Right lobe of liver (tissue), 6 donors: ENCODE data around the gene MYT1. TPM values are rescaled to one million over a fixed set of nuclear protein-coding genes. Genes with fewer than 3 reads are reported as not detected.

ENCODE experiments used
- ATAC-seq, 4 donors: fragments of 200-7000 bp; cut with Tn5 transposase; one replicate each; pipeline ENCODE4 v1.9.1; 2020; ENCODE audit warnings: mild to moderate bottlenecking in 4 of 4, moderate library complexity in 4 of 4
- DNase-seq, 3 donors: peaks; one replicate each; pipeline ENCODE4 v3.0.0-alpha.2; 2020
- H3K27ac ChIP-seq, 3 donors: fragments of 200-600 bp; one replicate each; pipeline ENCODE4 v1.8.0; 2022
- H3K27me3 ChIP-seq, 2 donors: fragments of 200-600 bp; one replicate each; pipeline ENCODE4 v1.8.0; 2022
- H3K36me3 ChIP-seq, 4 donors: fragments of 200-600 bp; sonication (generic) in 1 of 4; one replicate each; pipeline versions ENCODE4 v1.5.1 to v1.8.0; 2017 to 2022; ENCODE audit warnings: control low read depth in 1 of 4
- H3K4me1 ChIP-seq, 4 donors: fragments of 200-600 bp; sonication (generic) in 1 of 4; one replicate each; pipeline versions ENCODE4 v1.5.1 to v1.8.0; 2017 to 2022; ENCODE audit warnings: control low read depth in 1 of 4
- H3K4me3 ChIP-seq, 3 donors: fragments of 200-600 bp; one replicate each; pipeline ENCODE4 v1.8.0; 2022
- H3K9me3 ChIP-seq, 4 donors: fragments of 200-600 bp; sonication (generic) in 1 of 4; one replicate each; pipeline versions ENCODE4 v1.5.1 to v1.8.0; 2017 to 2022; ENCODE audit warnings: control low read depth in 1 of 4
- CTCF ChIP-seq, 4 donors: fragments of 200-600 bp in 3 of 4; fragments of 450-650 bp in 1 of 4; IDR thresholded peaks; one replicate each; pipeline versions ENCODE4 v1.5.1 to v1.8.0; 2016 to 2022; ENCODE audit warnings: antibody characterized with exemption in 4 of 4, mild to moderate bottlenecking in 2 of 4
- POLR2A ChIP-seq: fragments of 450-650 bp; IDR thresholded peaks from one replicate; pipeline ENCODE4 v1.6.1; 2017; ENCODE audit warnings: antibody characterized with exemption, mild to moderate bottlenecking
- WGBS: methylation state at CpG from one replicate; pipeline ENCODE4 v1.1.6; 2018; ENCODE audit warnings: low coverage, low lambda C conversion rate; ENCODE audit not compliant: insufficient coverage; ENCODE audit errors: missing lambda C conversion rate; 5-methylcytosine and 5-hydroxymethylcytosine counted together
- intact Hi-C, 2 donors: fragments of 100-400 bp; cut with DNase I; formaldehyde crosslinking; loops; one replicate each; pipeline versions ENCODE4 v1.11.2 to v1.14.1; 2022
- total RNA-seq, 6 experiments: library from RNA; depleted of rRNA in 2 of 6; stranded (reverse); fragments of >200 nt in 2 of 6; fragmentation: NEBNext Ultra II Directional in 3 of 6; extraction: Animal tissue kit (Norgen Biotek cat#: 25700) in 3 of 6; gene quantifications; one replicate each; pipeline versions ENCODE4 v1.1.0 to v1.2.4, GENCODE V29; 2016 to 2023
- donor health status: DM: no; HTN: yes; CAD: no.
- donor health status: DM: no; HTN: no; CAD: no.
- donor health status: DM: no; HTN: no; CAD: no.
- donor health status: DM: no; HTN: yes; CAD: no.
- donor health status: DM: no; HTN: yes; CAD: no.

Gene MYT1
- total RNA-seq, 6 experiments from 2014 or later = 0.06 to 0.09 TPM; not detected in 4

DNA sequence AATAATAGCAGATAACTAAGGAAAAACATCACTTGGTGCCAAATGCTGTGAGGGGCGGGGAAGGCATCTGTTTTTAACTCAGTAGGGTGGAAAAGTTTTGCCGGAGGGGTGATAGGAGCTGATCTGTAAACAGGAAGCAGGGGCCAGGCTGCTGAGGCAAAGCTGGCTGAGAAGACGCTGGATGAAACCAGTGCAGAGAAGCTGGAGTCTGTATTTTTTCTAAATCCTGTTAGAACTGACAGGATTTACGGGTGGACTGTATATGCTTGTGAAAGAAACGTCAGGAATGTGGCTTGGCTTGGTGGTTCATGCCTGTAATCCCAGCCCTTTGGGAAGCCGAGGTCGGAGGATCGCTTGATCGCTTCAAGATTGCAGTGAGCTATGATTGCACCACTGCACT lies 96.9 kb downstream of the MYT1 start:
- Histone ChIP-seq H3K4me1 (peaks cover 0 to 11% (median 0%) of the 10 kb centered on the region in 4 donors), H3K9me3 (no peaks in the 10 kb centered on the region), H3K27me3 (no peaks in the 10 kb centered on the region), H3K4me3 (no peak overlapping the region), H3K36me3 (peaks cover 0 to 14% (median 0%) of the 10 kb centered on the region in 4 donors), H3K27ac (peak overlapping the region in 2 of 3 donors; percentile 25 to 47)
- intact Hi-C loops = no loop called here
- DNase-seq = no peak
- peak; percentile 73 to 82 (median 78) for ATAC-seq
- 61% methylated on average over 9 of the region's 9 CpGs for WGBS
- TF ChIP-seq POLR2A = no peak
- no peak for TF ChIP-seq CTCF (IDR thresholded peaks at IDR 0.05)

DNA sequence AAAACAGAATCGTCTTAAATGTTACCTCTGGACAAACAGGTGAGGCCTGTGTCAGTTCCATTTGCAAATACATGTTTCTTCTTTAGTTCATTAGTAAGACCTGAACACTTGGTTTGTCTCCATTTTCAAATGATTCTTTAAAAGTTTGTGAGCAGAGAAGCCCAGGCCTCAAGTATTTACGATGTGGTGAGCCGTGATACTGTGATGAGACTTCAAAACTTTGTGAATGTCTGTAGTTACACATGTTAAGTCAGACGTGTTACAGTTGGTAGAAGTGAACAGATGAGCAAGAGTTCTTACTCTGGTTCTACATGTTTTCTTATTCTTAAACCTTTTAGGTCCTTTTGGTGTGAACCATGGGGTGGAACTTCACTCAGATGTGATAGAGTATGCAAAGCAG lies 99.8 kb downstream of the MYT1 start:
- WGBS = 78% methylated on average over 4 of the region's 4 CpGs
- no peaks in the 10 kb centered on the region for H3K27me3 ChIP-seq
- H3K4me1 ChIP-seq = no peaks in the 10 kb centered on the region
- H3K4me3 ChIP-seq = no peak overlapping the region
- peaks cover 0 to 22% (median 1%) of the 10 kb centered on the region in 4 donors for H3K36me3 ChIP-seq
- H3K27ac ChIP-seq = no peak overlapping the region
- intact Hi-C loops = no loop called here
- TF ChIP-seq POLR2A (no peak), CTCF (IDR thresholded peaks at IDR 0.05) (no peak)
- DNase-seq (no peak), ATAC-seq (no peak)
- H3K9me3 ChIP-seq = no peaks in the 10 kb centered on the region

DNA sequence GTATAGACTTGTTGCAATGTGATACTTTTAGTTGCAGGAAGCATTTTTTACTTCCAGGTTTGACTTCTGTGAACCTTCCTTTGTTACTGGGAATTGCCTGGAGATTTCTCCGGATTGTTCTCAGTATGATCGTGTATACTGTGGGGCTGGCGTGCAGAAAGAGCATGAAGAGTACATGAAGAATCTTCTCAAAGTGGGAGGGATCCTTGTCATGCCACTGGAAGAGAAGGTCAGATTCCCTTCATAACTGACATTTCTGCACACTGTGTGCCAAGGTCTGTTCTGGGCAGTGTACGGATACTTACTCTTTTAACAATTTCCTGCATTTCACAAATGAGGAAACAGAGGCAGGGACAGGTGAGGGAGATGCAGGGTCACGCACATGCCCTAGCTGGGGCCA lies 100.9 kb downstream of the MYT1 start:
- DNase-seq (no peak), ATAC-seq (no peak)
- H3K4me3 ChIP-seq = no peak overlapping the region
- intact Hi-C loops = no loop called here
- peaks cover 0 to 22% (median 2%) of the 10 kb centered on the region in 4 donors for H3K36me3 ChIP-seq
- WGBS = 89% methylated on average over 5 of the region's 5 CpGs
- H3K9me3 ChIP-seq = no peaks in the 10 kb centered on the region
- no peaks in the 10 kb centered on the region for H3K27me3 ChIP-seq
- no peak overlapping the region for H3K27ac ChIP-seq
- no peaks in the 10 kb centered on the region for H3K4me1 ChIP-seq
- no peak for TF ChIP-seq POLR2A
- TF ChIP-seq CTCF (IDR thresholded peaks at IDR 0.05) = no peak

- ATAC-seq (no peak), DNase-seq (no peak)
- no peaks in the 10 kb centered on the region for H3K27me3 ChIP-seq
- H3K36me3 ChIP-seq = peaks cover 0 to 27% (median 2%) of the 10 kb centered on the region in 4 donors
- intact Hi-C loops = no loop called here
- H3K9me3 ChIP-seq = no peaks in the 10 kb centered on the region
- no peak for TF ChIP-seq CTCF (IDR thresholded peaks at IDR 0.05)
- TF ChIP-seq POLR2A = no peak
- H3K4me1 ChIP-seq = no peaks in the 10 kb centered on the region
- H3K4me3 ChIP-seq = no peak overlapping the region
- 81% methylated on average over 5 of the region's 5 CpGs for WGBS
- H3K27ac ChIP-seq = no peak overlapping the region
Measured at GRCh38 chr20:64266988-64267387, 102.7 kb downstream of the MYT1 start.

DNA sequence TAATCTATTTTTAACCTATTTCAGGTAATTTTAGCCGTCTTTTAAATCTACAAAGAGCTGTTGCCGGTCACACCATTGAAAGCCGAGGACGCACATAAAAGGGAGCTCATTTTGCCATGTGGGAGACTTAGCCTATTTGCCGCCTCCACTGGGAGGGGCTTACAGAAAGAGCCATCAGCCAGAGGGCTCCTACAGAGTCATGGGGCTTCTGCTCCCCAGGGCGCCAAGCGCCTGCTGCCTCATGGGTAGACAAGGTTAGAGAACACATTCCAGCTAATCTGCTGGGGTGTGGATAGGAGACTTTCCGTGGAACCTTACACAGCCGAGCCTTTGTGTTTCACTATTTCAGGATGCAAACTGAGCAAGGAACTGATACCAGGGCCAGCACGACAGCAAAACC lies 103.9 kb downstream of the MYT1 start:
- Histone ChIP-seq H3K27me3 (no peaks in the 10 kb centered on the region), H3K4me3 (no peak overlapping the region), H3K4me1 (no peaks in the 10 kb centered on the region), H3K9me3 (no peaks in the 10 kb centered on the region), H3K27ac (no peak overlapping the region), H3K36me3 (peaks cover 0 to 27% (median 2%) of the 10 kb centered on the region in 4 donors)
- ATAC-seq (no peak), DNase-seq (no peak)
- intact Hi-C loops = no loop called here
- TF ChIP-seq CTCF (IDR thresholded peaks at IDR 0.05) (no peak), POLR2A (no peak)
- WGBS = 97% methylated on average over 8 of the region's 10 CpGs
